NB4 (cell line): ENCODE measurements around the gene MCUR1.

Experiments used
- CTCF ChIP-seq: IDR thresholded peaks from one replicate; pipeline ENCODE4 v1.5.1; 2012; ENCODE audit warnings: low read depth, low read length
- MAX ChIP-seq: IDR thresholded peaks from 2 replicates; pipeline ENCODE4 v1.6.1; 2011; ENCODE audit warnings: low read depth, low read length
- POLR2A ChIP-seq: IDR thresholded peaks from 2 replicates; pipeline ENCODE4 v1.6.1; 2011; ENCODE audit warnings: mild to moderate bottlenecking; ENCODE audit not compliant: insufficient read length; ENCODE audit errors: extremely low read depth

- TF ChIP-seq CTCF (no peak), POLR2A (no peak), MAX (no peak)
Measured at GRCh38 chr6:13847326-13848050, 33.1 kb upstream of the MCUR1 start.
